B cell (primary cell): ENCODE results near the gene PPP1R2.
"Not testable (repeated sequence)": the region's sequence is repeated elsewhere in the genome, so short reads cannot be mapped to it uniquely, and the experiment has no call there.

ENCODE experiments used
- EZH2 ChIP-seq: IDR thresholded peaks from 2 replicates; pipeline ENCODE4 v1.6.1; 2012; ENCODE audit warnings: borderline replicate concordance, low read depth, mild to moderate bottlenecking, moderate library complexity, low read length; ENCODE audit not compliant: insufficient read depth, poor library complexity, severe bottlenecking
- TF ChIP-seq, protein P1 (sequence below): fragments of 200-600 bp; IDR thresholded peaks from one replicate; pipeline ENCODE4 v1.8.0; 2022; ENCODE audit warnings: antibody characterized with exemption, mild to moderate bottlenecking

DNA sequence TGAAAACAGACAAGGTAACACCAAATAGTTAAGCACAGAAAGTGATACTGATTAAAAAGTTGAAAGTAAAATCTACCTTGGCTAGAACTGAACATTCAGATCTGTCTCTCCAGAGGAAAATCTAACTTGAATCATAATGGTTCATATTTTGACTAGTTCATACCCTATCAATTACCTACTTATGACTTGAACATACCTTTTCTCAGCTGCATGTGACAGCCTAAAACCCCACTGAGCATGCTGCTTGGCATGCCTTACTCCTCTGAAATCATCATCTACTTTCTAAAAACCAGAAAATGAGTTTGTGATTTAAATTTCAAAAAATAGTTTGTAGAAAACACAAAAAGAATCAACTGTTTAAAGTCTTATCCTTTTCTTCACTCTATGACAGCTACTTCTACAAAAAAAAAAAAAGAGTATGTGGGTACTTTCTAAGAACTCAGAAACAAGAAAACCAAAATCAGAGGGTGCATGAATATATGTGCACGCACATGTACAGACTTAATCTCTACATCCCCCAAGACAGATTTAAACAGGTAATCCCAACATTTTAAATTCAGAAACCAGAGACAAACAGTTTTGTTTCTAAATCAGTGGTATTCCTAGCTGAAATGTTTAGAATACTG is 28.4 kb downstream of the PPP1R2 start:
- not testable (repeated sequence) for TF ChIP-seq EZH2
- TF ChIP-seq, protein P1, sequence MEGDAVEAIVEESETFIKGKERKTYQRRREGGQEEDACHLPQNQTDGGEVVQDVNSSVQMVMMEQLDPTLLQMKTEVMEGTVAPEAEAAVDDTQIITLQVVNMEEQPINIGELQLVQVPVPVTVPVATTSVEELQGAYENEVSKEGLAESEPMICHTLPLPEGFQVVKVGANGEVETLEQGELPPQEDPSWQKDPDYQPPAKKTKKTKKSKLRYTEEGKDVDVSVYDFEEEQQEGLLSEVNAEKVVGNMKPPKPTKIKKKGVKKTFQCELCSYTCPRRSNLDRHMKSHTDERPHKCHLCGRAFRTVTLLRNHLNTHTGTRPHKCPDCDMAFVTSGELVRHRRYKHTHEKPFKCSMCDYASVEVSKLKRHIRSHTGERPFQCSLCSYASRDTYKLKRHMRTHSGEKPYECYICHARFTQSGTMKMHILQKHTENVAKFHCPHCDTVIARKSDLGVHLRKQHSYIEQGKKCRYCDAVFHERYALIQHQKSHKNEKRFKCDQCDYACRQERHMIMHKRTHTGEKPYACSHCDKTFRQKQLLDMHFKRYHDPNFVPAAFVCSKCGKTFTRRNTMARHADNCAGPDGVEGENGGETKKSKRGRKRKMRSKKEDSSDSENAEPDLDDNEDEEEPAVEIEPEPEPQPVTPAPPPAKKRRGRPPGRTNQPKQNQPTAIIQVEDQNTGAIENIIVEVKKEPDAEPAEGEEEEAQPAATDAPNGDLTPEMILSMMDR: not testable (repeated sequence)
